CD4-positive, alpha-beta T cell treated with Interleukin-17A for 1 hour (primary cell): Measurements from ENCODE around the gene CCDC9.
A peak's percentile ranks its signal among the peaks of the same experiment; 100 is the strongest.
"Not testable (repeated sequence)": the region's sequence is repeated elsewhere in the genome, so short reads cannot be mapped to it uniquely, and the experiment has no call there.

Experiments used
- DNase-seq: peaks from one replicate; pipeline ENCODE4 v3.0.0-alpha.2; 2020

The CCDC9 gene

DNA sequence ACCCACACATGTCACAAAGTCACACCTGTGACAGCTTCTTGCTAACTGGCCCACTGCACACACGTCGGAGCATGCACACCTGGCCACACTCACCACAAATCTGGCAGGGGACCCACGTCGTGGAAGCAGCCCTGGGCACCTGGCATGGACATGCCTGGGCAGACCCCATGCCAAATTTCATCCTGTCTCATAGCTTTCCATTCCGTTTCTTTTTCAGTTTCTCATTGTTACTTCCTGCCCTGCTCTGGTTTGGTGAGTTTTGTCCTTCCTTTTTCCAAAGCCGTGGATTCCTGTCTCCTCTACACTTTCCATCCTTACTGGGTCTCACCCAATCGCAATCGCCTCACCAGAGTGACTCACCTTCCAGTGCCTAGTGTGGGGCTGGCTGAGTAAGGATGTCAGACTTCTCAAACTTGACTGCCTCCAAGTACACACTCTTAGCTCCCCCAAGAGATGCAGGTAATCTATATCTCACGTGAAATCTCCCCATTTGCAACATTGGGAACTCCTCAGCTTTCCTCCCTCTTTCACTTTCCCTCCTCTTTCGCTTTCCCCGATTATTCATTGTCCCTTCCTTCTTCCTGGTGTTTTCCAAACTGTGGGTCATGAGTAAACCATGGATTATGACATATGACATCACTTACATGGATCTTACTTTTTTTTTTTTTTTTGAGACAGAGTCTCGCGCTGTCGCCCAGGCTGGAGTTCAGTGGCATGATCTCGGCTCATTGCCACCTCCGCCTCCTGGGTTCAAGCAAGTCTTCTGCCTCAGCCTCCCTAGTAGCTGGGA is 23.7 kb upstream of the CCDC9 start:
- DNase-seq: peak; percentile 26

DNA sequence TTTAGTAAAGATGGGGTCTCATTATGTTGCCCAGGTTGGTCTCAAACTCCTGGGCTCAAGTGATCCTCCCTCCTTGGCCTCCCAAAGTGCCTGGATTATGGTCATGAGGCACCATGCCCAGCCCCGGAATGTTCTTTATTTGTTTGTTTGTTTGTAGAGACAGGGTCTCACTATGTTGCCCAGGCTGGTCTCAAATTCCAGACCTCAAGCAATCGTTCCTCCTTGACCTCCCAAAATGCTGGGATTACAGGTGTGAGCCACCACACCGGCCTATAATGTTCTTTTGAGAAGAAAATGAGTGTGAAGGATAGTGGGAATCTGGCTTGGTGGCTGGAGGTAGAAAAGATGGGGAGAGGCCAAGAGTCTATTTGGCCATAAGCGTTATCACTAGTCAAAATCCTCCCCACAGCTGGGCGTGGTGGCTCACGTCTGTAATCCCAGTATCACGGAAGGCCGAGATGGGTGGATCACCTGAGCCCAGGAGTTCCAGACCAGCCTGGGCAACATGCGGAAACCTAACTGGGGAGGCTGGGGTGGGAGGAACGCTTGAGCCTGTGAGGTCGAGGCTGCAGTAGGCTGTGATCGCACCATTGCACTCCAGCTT is 20.2 kb upstream of the CCDC9 start:
- no peak for DNase-seq

DNA sequence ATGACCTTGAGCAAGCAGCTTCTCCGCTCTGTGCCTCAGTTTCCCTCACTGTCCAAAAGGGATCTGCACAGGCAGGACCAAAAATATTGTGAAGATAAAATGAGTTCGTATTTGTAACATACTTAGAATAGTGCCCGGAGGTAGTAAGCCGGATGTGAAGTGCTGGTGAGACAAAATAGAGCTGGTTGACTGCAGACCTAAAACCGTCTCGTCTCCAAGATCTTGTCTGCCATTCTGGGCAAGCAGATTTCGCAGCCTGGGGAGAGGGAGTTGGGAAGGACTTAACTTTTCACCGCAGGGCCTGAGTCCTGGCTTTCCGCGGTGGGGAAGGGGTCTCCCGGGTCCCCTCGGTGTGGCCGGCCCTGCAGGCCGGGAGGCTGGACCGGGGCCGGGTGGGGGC is 17.2 kb upstream of the CCDC9 start:
- peak; percentile 32 for DNase-seq

DNA sequence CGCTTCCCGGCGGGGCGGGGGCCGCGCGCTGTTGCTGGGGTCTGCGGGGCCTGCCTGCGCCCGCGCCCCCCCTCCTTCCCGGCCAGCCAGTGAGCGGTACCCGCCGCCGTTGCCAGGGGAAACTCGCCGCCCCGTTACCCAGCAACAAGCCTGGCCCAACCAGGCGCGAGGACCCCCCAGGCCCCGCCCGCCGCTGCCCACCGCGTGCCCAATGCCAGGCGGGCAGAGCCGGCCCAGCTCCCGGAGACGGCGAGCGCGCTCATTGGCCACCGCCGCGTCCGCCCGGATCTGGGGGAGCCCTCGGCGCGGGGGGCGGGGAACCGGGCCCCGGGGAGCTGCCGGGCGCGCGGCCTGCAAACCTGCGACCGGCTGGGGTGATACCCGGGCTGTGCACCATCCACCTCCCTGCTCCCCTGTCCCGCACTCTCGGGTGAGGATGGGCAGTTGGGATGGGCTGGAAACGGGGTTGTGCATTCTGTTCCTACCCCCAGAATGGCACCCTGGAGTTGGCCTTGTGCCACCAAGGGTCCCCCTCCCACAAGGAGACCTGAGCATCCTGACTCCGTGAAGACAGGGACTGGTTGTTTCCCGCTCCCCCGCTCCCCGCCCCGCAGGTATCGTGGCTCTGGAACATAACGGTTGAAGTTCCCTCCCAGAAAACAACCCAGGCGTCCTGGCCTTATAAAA is 16.6 kb upstream of the CCDC9 start:
- DNase-seq: peak; percentile 89

DNA sequence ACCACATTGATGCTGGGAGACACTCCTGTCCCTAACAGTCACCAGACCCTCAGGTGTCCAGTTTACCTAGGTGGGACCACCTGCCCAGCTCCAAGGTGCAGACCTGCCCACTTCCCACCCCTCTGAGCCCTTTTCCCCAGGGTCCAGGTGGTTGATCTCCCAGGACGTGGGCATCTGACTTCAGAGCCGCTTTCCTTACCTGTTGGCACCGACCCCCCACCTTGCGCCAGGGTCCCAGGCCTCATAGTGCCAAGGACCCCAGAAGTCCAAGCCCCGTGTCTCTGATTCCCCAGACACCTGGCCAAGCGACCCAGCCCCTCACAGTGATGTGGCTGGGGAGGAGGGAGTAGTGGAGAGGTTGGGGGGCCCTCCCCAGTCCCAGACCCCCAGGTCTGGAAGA is 15.8 kb upstream of the CCDC9 start:
- no peak for DNase-seq

DNA sequence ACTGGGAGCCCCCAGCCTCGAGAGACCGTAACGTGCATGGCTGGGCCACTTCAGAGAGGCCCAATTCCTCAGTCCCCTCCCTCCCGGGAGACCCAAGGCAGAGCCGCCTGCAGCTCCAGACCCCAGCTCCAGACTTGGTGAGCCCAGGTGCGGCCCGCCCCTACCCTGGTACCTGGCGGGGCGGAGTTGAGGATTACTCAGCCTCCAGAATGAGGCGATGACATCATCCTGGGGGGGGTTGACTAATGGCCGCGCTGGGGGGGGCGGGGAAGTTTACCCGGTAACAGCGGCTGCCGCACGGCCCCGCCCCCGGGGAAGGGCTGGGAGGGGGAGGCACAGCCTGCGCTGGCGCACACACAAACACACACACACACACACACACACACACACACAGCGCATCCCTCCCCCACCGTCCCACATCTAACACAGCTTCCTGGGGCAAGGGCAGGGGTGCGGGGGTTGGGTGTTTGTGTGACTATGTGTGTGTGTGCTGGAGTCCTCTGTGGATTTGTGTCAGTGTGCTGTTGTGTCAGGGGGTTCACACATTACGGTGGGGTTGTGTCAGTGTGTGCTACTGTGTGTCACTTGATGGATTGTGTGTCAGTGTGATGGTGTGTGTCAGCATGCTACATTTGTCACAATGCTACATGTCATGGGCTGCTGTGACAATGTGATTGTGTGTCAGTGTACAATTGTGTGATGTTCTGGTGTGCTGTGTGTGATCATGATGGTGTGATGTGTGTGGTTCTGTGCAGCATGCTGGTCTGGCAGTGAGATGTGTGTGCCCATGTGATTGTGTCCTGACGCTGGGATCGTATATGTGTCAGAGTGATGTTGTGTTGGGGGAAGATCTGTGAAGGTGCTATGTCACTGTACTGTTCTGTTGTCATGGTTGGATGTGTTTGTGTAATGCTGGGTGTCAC is 15.1 kb upstream of the CCDC9 start:
- peak; percentile 94 for DNase-seq

DNA sequence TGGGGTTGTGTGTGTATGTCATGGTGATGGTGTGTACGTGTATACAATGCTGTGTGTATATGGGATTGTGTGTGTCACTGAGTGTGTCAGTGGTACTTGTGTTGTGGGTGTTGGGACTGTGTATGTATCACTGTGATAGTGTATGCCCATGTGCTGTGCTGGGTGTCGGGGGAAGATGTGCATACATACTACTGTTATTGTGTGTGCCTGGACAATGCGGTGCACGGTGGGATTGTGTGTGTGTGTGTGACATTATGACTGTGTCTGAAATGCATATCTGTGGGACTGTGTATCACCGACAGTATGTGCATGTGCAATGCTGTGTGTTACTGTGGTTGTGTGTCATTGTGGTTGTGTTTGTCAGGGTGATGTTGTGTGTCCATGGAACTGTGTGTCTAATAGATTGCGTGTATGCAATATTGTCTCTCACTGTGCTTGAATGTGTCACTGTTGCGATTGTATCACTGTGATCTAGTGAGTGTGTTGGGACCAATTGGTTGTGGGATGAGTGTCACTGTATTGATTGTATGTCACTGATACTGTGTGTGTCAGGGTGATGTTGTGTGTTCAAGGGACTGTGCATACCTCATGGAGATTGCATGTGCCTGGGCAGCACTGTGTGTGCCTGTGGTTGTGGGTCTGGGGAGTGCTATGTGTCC is 14.3 kb upstream of the CCDC9 start:
- peak; percentile 39 for DNase-seq

DNA sequence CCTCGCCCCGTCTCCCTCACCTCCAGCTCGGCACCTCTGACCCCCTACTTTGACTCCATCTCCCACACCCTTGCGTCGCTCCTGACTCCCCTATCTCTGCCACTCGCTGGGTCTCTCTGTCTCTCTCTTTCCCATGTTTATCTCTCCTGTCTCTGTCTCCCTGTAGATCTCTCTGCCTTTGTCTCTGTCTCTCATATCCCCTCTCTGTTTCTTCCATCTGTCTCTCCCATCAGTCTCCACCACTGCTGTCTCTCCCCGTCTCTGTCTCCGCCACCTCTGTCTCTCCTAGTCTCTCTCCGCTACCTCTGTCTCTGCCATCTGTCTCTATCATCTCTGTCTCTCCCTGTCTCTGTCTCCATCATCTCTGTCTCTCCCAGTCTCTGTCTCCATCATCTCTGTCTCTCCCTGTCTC is 13.0 kb upstream of the CCDC9 start:
- DNase-seq: no peak

DNA sequence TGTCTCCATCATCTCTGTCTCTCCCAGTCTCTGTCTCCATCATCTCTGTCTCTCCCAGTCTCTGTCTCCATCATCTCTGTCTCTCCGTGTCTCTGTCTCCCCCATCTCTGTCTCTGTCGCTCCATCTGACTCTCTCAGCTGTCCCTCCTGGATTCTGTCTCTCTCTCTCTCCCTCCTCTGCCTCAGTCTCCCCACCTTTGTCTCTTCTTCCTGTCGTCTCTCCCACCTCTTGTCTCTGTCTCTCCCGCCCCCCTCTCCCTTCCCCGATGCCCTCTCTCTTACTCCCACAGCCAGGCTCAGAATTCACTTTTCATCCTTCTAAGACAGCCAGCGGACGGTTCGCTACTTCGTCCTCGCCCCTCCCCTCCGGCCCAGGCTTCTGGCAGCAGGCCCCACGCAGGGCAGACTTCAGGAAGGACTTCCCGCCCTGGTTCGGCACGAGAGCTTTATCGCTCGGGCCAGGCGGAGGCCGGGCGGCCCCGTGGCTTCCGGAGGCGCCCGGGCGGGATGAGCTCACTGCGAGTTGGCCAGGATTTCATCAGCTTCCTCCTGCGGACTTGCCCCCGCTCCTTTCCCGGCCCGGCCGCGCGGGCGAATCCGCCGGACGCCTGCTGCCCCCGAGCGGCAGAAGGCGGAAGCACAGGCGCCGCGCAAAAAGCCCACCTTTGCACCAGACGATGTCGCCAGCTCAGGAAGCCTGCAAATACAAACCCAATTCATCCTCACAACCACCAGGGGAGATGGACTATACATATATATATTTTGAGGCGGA is 12.4 kb upstream of the CCDC9 start:
- DNase-seq: peak; percentile 94

DNA sequence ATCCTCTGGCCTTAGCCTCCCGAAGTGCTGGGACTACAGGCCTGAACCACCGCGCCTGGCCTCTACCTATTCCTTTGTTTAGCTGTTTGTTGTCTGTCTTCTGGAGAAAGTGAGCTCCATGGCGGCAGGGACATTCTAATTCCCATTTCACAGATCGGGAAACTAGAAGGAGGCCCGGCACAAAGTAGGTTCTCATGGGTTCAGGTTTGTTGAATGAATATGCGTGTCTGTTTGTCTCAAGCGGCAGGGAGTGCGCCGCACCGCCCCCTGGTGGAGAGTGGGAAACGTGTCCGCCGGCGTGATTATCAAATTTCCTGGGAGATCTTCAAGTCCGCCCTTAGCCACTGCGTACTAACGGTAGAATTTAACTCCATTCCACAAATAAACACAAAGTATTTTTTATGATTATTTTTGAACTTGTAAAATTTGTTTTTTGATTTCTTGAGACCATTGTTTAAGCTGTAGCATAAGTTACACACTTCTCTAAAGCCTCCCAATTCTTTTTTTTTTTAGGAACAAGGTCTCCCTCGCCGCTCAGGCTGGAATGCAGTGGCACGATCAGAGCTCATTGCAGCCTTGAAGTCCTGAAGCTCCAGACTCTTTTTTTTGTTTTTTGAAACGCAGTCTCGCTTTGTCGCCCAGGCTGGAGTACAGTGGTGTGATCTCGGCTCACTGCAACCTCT is 8.9 kb upstream of the CCDC9 start:
- DNase-seq: peak; percentile 85

DNA sequence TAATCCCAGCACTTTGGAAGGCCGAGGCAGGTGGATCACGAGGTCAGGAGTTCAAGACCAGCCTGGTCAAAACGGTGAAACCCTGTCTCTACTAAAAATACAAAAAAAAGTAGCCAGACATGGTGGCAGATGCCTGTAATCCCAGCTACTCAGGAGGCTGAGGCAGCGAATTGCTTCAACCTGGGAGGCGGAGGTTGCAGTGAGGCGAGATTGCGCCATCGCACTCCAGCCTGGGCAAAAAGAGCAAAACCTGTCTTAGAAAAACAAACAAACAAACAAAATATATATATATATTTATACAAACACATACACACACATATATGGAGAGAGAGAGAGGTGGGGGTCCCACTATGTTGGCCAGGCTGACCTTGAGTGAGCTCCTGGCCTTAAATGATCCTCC is 3.3 kb upstream of the CCDC9 start:
- not testable (repeated sequence) for DNase-seq

DNA sequence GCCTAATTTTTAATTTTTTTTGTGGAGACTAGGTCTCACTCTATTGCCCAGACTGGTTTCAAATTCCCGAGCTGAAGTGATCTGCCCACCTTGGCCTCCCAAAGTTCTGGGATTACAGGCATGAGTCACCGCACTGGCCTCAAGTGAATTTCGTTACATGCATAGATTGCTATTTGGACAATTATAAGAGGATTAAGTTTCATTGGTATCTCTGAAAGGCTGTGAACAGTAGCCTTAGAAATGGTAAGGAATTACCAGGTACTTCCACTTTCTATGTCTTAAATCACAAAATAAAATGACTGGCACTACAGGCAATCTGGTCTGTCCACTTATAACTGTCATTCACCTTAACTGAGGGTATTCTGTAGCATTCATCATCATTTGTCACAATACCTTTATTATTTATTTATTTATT is 2.9 kb upstream of the CCDC9 start:
- no peak for DNase-seq

DNA sequence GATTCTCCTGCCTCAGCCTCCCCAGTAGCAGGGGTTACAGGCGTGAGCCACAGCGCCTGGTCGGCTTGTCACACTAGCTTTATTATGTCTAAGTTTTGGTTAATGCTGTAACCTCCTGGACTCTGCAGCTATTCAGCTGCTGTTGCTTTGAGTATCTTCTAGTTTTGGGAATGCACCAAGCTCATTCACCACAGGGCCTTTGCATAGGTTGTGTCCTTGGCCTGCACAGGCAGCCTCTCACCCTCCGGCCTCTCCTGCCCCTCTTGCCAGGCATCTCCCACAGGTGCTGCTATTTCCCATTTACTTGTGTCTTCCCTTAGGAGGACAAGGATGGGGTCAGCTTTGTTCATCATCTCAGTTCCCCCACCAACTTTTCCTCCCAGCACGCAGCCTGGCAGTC is 2.4 kb upstream of the CCDC9 start:
- no peak for DNase-seq

DNA sequence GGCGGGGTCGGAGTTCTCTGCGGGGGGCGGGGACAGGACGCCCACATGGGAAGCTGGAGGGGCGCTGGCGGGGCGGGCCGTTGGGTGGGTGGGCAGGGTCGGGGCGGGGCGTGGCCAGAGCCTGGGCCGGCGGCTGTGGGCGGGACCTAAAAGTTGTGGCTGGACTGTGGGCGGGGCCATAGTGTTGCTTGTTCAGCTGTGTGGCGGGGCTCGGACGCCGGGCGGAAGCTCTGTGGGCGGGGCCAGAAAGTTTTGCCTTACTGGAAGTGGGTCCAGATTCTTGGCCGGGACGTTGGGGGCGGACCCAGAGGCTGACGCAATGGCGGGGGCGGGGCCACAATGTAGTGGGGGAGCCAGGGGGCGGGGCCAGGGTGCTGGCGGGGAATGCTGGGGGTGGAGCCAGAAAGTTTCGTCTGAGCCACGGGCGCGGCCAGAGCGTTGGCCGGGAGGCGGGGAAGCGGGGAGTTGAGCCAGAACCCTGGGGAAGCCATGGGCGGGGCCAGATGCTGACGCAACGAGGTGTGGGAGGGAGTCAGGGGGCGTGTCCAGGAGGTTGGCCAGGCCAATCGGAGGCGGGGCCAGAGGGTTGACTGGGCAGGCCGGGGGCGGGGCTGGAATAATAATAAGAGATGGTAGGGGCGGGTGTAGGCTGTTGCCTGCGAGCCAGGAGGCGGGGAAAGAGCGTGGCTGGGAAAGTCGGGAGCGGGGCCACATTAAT is 527 bp downstream of the CCDC9 start:
- peak; percentile 99 for DNase-seq

DNA sequence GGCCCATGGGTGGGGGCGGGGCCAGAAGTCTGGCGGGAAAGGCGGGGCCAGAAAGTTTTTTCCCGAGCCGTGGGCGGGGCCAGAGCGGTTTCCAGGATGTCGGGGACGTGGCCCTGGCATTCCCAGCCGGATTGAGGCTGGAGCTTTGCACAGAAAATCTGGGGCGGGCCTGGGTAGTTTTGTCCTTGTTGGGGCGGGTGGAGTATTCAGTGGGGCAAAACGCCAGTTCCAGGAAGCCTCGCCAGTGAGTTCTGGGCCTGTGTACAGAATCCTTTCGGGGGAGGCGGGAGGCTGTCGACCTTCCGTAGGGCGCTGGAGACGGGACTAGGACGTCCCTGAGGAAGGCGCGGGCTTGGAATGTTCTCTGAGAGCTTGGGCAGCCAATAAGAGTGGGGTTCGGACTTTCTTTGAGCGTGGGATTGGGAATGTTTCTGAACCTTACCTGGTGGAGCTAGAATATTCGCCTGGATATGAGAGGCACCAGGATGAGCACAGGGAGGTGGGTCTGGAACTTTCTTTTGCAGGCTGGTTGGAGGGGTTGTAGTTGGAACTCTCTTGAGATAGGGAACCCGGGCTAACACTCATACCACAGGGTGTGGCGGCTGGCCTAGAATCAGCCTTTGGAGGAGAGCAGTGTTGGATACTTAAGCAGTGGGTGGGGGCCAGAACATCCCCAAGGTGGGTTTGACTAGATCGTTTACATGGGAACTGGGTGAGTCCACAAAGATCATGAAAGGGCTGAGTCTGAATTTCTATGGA is 1.3 kb downstream of the CCDC9 start:
- no peak for DNase-seq

DNA sequence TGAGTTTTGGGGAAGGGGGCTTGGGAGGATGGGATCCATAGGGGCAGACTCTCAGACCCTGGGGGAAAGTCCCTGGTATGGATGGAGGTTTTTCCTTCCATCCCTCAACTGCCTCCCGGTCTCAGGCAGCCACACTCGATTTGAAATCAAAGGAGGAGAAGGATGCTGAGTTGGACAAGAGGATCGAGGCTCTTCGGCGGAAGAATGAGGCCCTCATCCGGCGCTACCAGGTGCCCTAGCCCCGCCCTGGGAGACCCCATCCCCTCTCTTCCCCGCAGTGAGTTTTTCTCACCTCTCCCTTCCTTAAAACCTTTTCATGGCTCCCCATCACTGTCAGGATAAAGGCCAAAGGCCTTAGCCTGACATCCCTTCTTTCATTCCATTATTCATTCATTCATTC is 2.1 kb downstream of the CCDC9 start:
- DNase-seq: no peak

DNA sequence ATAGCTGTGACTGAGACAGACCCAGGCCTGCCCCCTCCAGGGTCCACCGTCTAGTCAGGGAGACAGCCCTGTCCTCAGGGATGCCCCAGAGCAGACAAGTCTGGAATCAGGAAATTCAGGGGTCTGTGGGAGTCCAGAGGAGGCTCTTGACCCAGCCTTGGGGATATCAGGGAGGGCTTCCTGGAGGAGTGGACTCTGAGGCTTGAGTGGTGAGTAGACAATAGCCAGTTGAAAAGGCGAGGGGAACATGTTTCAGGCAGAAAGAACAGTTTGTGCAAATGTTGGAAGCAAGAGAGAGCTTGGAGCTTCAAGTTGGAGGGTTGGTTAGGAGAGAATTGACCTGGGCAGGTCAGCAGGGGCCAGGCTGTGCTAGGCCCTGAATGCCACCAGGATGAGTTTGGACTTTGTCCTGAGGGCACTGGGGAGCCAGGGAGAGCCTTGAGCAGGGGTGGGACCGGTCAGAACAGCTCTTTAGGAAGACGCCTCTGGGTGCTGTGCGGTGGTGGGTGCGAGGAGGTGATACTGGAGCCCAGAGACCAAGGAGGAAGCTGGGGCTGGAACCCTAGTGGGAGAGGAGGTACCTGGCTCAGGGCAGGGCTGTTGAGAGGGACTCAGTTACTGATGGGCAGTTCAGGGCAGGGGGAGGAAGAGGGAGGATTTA is 2.7 kb downstream of the CCDC9 start:
- no peak for DNase-seq

DNA sequence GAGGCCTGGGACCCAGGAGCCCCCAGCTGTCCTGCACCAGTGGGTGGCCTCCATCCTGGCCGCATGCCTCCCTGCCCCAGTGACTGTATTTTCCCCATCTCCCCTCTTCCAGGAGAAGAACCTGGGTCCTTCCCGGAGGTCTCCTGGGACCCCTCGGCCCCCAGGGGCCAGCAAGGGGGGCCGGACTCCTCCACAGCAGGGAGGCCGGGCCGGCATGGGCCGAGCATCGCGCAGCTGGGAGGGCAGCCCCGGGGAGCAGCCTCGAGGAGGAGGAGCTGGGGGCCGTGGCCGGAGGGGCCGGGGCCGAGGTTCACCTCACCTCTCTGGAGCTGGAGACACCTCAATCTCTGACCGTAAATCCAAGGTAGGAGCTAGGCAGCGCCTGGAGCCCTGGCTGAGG is 4.2 kb downstream of the CCDC9 start:
- no peak for DNase-seq
